SK-N-SH (cell line): Measurements from ENCODE around the gene GGT7. TPM values are rescaled to one million over a fixed set of nuclear protein-coding genes. Genes with fewer than 3 reads are reported as not detected.

Experiments used
- CTCF ChIA-PET: fragments of 300-600, 350-600 bp; formaldehyde crosslinking; extraction: SDS; loops from one replicate; lab custom pipeline; 2021; lab: Yijun Ruan, JAX
- POLR2A ChIA-PET: fragments of 350-600 bp; sonication (Branson Sonifier 250); formaldehyde crosslinking; extraction: SDS; loops from one replicate; lab custom pipeline; 2020; ENCODE audit warnings: antibody characterized with exemption, inconsistent platforms; lab: Yijun Ruan, JAX
- DNase-seq: peaks from one replicate; pipeline ENCODE4 v3.0.0; 2012
- H2AFZ ChIP-seq: fragments of 200-600 bp; sonication (generic); 2 replicates; pipeline ENCODE4 v1.8.1; 2016; ENCODE audit warnings: antibody characterized with exemption, mild to moderate bottlenecking, low read depth
- H3F3A ChIP-seq: fragments of 200-600 bp; sonication (generic); replicated peaks from 2 replicates; pipeline ENCODE3; 2016; ENCODE audit warnings: antibody characterized with exemption, mild to moderate bottlenecking; ENCODE audit not compliant: insufficient read depth
- H3K27ac ChIP-seq, 2 experiments: fragments of 200-500 bp in 1 of 2; fragments of 200-600 bp in 1 of 2; sonication (Bioruptor generic) in 1 of 2; sonication (generic), shearing (Covaris generic) in 1 of 2; 2 replicates each; pipeline versions ENCODE4 v1.5.1 to v1.6.1; 2014 to 2016; ENCODE audit warnings: low read depth in 2 of 2, inconsistent platforms in 1 of 2, low read length in 1 of 2, mild to moderate bottlenecking in 1 of 2, mixed read lengths in 1 of 2
- H3K27me3 ChIP-seq: fragments of 200-600 bp; sonication (generic), shearing (Covaris generic); 2 replicates; pipeline ENCODE4 v1.6.1; 2016; ENCODE audit warnings: mixed run types; ENCODE audit not compliant: insufficient read depth
- H3K36me3 ChIP-seq, 2 experiments: fragments of 200-500 bp in 1 of 2; fragments of 200-600 bp in 1 of 2; sonication (Bioruptor generic) in 1 of 2; sonication (generic) in 1 of 2; replicated peaks in 1 of 2; 2 replicates each; pipeline versions ENCODE3 to v1.5.1; 2014 to 2016; ENCODE audit warnings: low read length in 1 of 2, mild to moderate bottlenecking in 1 of 2; ENCODE audit not compliant: insufficient read depth in 2 of 2, control insufficient read depth in 1 of 2
- H3K4me1 ChIP-seq, 2 experiments: fragments of 200-500 bp in 1 of 2; fragments of 200-600 bp in 1 of 2; sonication (Bioruptor generic) in 1 of 2; sonication (generic), shearing (Covaris generic) in 1 of 2; 2 replicates each; pipeline versions ENCODE4 v1.5.1 to v1.6.1; 2014 to 2016; ENCODE audit warnings: low read depth in 1 of 2, low read length in 1 of 2, mixed run types in 1 of 2; ENCODE audit not compliant: insufficient read depth in 2 of 2, control insufficient read depth in 1 of 2
- H3K4me2 ChIP-seq: fragments of 200-600 bp; sonication (generic), shearing (Covaris generic); 2 replicates; pipeline ENCODE4 v1.6.1; 2017; ENCODE audit warnings: mixed run types
- H3K4me3 ChIP-seq, 2 experiments: fragments of 200-500 bp in 1 of 2; fragments of 200-600 bp in 1 of 2; sonication (Bioruptor generic) in 1 of 2; sonication (generic), shearing (Covaris generic) in 1 of 2; 2 replicates each; pipeline versions ENCODE4 v1.5.1 to v1.8.1; 2014 to 2016; ENCODE audit warnings: low read depth in 2 of 2, inconsistent platforms in 1 of 2, low read length in 1 of 2, mild to moderate bottlenecking in 1 of 2, mixed read lengths in 1 of 2, moderate library complexity in 1 of 2
- H3K79me2 ChIP-seq: fragments of 200-600 bp; sonication (generic); 2 replicates; pipeline ENCODE4 v1.8.1; 2017; ENCODE audit warnings: mild to moderate bottlenecking; ENCODE audit not compliant: insufficient read depth
- H3K9ac ChIP-seq: fragments of 200-600 bp; sonication (generic); 2 replicates; pipeline ENCODE4 v1.6.1; 2017; ENCODE audit warnings: mixed run types
- H3K9me2 ChIP-seq: fragments of 200-600 bp; sonication (generic); 2 replicates; pipeline ENCODE4 v1.6.1; 2017; ENCODE audit warnings: mixed run types
- H3K9me3 ChIP-seq: fragments of 200-600 bp; sonication (generic); 2 replicates; pipeline ENCODE4 v1.6.1; 2017; ENCODE audit warnings: mixed run types, mild to moderate bottlenecking, moderate library complexity
- H4K20me1 ChIP-seq: fragments of 200-600 bp; sonication (generic); 2 replicates; pipeline ENCODE4 v1.6.1; 2017; ENCODE audit warnings: mild to moderate bottlenecking, mixed run types; ENCODE audit not compliant: insufficient read depth
- CTCF ChIP-seq: fragments of 200-600 bp; sonication (generic); IDR thresholded peaks from 2 replicates; pipeline ENCODE4 v1.6.1; 2017; ENCODE audit warnings: antibody characterized with exemption, mild to moderate bottlenecking, moderate library complexity
- EP300 ChIP-seq, 2 experiments: IDR thresholded peaks; 2 replicates each; pipeline versions ENCODE4 v1.4.0 to v1.6.1; 2012; ENCODE audit warnings: borderline replicate concordance in 1 of 2, low read depth in 1 of 2, low read length in 1 of 2
- EZH2phosphoT487 ChIP-seq: fragments of 200-600 bp; sonication (generic); IDR thresholded peaks from 2 replicates; pipeline ENCODE4 v1.6.1; 2017; ENCODE audit warnings: low read depth, mixed run types, mild to moderate bottlenecking, antibody characterized with exemption, moderate library complexity, borderline replicate concordance
- FOSL2 ChIP-seq: IDR thresholded peaks from 2 replicates; pipeline ENCODE4 v1.4.0; 2012; ENCODE audit warnings: low read depth, mild to moderate bottlenecking, moderate library complexity, borderline replicate concordance
- FOXJ3 ChIP-seq: sonication (generic); formaldehyde crosslinking; IDR thresholded peaks from 2 replicates; pipeline ENCODE4 v1.5.1; 2020; ENCODE audit warnings: mild to moderate bottlenecking, missing genetic modification reagents
- JUND ChIP-seq: IDR thresholded peaks from 2 replicates; pipeline ENCODE4 v1.4.0; 2012
- RAD21 ChIP-seq: IDR thresholded peaks from 2 replicates; pipeline ENCODE4 v1.6.1; 2012; ENCODE audit warnings: mild to moderate bottlenecking, low read length
- REST ChIP-seq: IDR thresholded peaks from 2 replicates; pipeline ENCODE4 v1.6.1; 2012; ENCODE audit warnings: mild to moderate bottlenecking, low read depth, low read length, moderate library complexity
- RFX5 ChIP-seq: IDR thresholded peaks from 2 replicates; pipeline ENCODE4 v1.6.1; 2012; ENCODE audit warnings: mild to moderate bottlenecking, improper control_type of control experiment, low read length
- RXRA ChIP-seq: IDR thresholded peaks from 2 replicates; pipeline ENCODE4 v1.4.0; 2012; ENCODE audit warnings: low read depth, mild to moderate bottlenecking, borderline replicate concordance
- SIN3A ChIP-seq: IDR thresholded peaks from 2 replicates; pipeline ENCODE4 v1.6.1; 2012; ENCODE audit warnings: low read depth, mild to moderate bottlenecking, low read length, moderate library complexity, borderline replicate concordance
- SMC3 ChIP-seq: IDR thresholded peaks from 2 replicates; pipeline ENCODE4 v1.6.1; 2012; ENCODE audit warnings: low read depth, low read length, improper control_type of control experiment
- TCF12 ChIP-seq: IDR thresholded peaks from 2 replicates; pipeline ENCODE4 v1.4.0; 2012
- YY1 ChIP-seq: IDR thresholded peaks from 2 replicates; pipeline ENCODE4 v1.4.0; 2012; ENCODE audit warnings: low read depth, mild to moderate bottlenecking
- WGBS: methylation state at CpG from one replicate; pipeline ENCODE4 v1.1.6; 2017; ENCODE audit warnings: low lambda C conversion rate; 5-methylcytosine and 5-hydroxymethylcytosine counted together
- polyA plus RNA-seq, 3 experiments: library from polyadenylated mRNA; depleted of rRNA; stranded (reverse); fragments of >200 nt; gene quantifications; 2 replicates each; pipeline ENCODE4 v1.2.3, GENCODE V29; 2012
- TF ChIP-seq, protein P1 (sequence below): IDR thresholded peaks from 2 replicates; pipeline ENCODE4 v1.4.0; 2012; ENCODE audit warnings: low read depth, borderline replicate concordance
- TF ChIP-seq, protein P2 (sequence below): fragments of 150-350 bp; IDR thresholded peaks from 2 replicates; pipeline ENCODE4 v1.6.1; 2016; ENCODE audit warnings: mild to moderate bottlenecking, low read depth, low read length

Gene GGT7
- polyA plus RNA-seq, 1 of the 3 experiments (the other 2 are of a cell fraction) = 22.5 TPM

- DNase-seq = peak; percentile 77
- no peak overlapping the region for H2AFZ ChIP-seq
- H3K9me2 ChIP-seq = no peaks in the 10 kb centered on the region
- no peak overlapping the region for H3K9ac ChIP-seq
- H3K27me3 ChIP-seq = no peaks in the 10 kb centered on the region
- H3K27ac ChIP-seq = no peak overlapping the region
- 2% methylated on average over 2 of the region's 2 CpGs for WGBS
- H3K4me2 ChIP-seq = no peak overlapping the region
- H3K36me3 ChIP-seq = no peaks in the 10 kb centered on the region
- no peaks in the 10 kb centered on the region for H3K9me3 ChIP-seq
- H3F3A ChIP-seq = peaks cover 7% of the 10 kb centered on the region
- TF ChIP-seq SMC3 (peak; percentile 97), JUND (no peak), CTCF (peak; percentile 89), RAD21 (peak; percentile 98), SIN3A (no peak), RFX5 (no peak), RXRA (no peak)
- TF ChIP-seq, all 33 proteins: peak for 3
- POLR2A ChIA-PET = interaction anchor here (0.9 kb wide), 1 partner anchor 81 kb away, joined by 4 read pairs; the partner anchor contains the start of genes GSS and MYH7B
- Histone ChIP-seq H3K4me1 (peaks cover 0 to 25% of the 10 kb centered on the region in 2 experiments; a peak in 2 of 4 replicates), H3K4me3 (no peak overlapping the region), H3K79me2 (peaks cover 11% of the 10 kb centered on the region; the same call in 1 of the 2 replicates), H4K20me1 (no peaks in the 10 kb centered on the region)
- CTCF ChIA-PET = interaction anchor here (0.5 to 6.1 kb wide), 45 partner anchors 9 to 342 kb away, joined by 3 to 61 read pairs (median 4); partner anchors contain the start of genes EDEM2, GSS, MYH7B and TRPC4AP
Observed at GRCh38 chr20:34874094-34874654, 1.5 kb upstream of the GGT7 start.

GRCh38 chr20:34873583-34874093 is 982 bp upstream of the GGT7 start:
- Histone ChIP-seq H3F3A (peaks cover 7% of the 10 kb centered on the region), H3K36me3 (no peaks in the 10 kb centered on the region), H3K27me3 (no peaks in the 10 kb centered on the region), H3K4me1 (peaks cover 0 to 25% of the 10 kb centered on the region in 2 experiments; a peak in 2 of 4 replicates), H3K9ac (no peak overlapping the region), H3K4me2 (peak overlapping the region; percentile 88), H4K20me1 (no peaks in the 10 kb centered on the region), H3K27ac (no peak overlapping the region), H3K9me3 (no peaks in the 10 kb centered on the region), H3K9me2 (no peaks in the 10 kb centered on the region), H2AFZ (peak overlapping the region; percentile 95; the same call in 1 of the 2 replicates), H3K79me2 (peaks cover 9% of the 10 kb centered on the region; the same call in 1 of the 2 replicates), H3K4me3 (no peak overlapping the region; a peak in 1 of 4 replicates)
- WGBS = 58% methylated on average over 3 of the region's 3 CpGs
- ChIA-PET CTCF (interaction anchor here (0.5 to 6.1 kb wide), 43 partner anchors 8 to 334 kb away, joined by 3 to 61 read pairs (median 4); partner anchors contain the start of genes EDEM2, GSS and MYH7B), POLR2A (interaction anchor here (0.9 to 1.1 kb wide), 2 partner anchors 82 kb away, joined by 4 to 8 read pairs; partner anchors contain the start of genes GSS and MYH7B)
- DNase-seq = no peak
- TF ChIP-seq FOSL2 (no peak), SMC3 (no peak), YY1 (no peak), RAD21 (no peak), EZH2phosphoT487 (no peak), FOXJ3 (CRISPR knock-in tag) (no peak), TCF12 (no peak), EP300 (IDR thresholded peaks at IDR 0.05; ENCODE audit: borderline replicate concordance in 1 of 2, low read depth in 1 of 2, low read length in 1 of 2) (no peak), RXRA (no peak), REST (no peak)
- TF ChIP-seq, protein P1, sequence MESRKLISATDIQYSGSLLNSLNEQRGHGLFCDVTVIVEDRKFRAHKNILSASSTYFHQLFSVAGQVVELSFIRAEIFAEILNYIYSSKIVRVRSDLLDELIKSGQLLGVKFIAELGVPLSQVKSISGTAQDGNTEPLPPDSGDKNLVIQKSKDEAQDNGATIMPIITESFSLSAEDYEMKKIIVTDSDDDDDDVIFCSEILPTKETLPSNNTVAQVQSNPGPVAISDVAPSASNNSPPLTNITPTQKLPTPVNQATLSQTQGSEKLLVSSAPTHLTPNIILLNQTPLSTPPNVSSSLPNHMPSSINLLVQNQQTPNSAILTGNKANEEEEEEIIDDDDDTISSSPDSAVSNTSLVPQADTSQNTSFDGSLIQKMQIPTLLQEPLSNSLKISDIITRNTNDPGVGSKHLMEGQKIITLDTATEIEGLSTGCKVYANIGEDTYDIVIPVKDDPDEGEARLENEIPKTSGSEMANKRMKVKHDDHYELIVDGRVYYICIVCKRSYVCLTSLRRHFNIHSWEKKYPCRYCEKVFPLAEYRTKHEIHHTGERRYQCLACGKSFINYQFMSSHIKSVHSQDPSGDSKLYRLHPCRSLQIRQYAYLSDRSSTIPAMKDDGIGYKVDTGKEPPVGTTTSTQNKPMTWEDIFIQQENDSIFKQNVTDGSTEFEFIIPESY = no peak
- TF ChIP-seq, protein P2, sequence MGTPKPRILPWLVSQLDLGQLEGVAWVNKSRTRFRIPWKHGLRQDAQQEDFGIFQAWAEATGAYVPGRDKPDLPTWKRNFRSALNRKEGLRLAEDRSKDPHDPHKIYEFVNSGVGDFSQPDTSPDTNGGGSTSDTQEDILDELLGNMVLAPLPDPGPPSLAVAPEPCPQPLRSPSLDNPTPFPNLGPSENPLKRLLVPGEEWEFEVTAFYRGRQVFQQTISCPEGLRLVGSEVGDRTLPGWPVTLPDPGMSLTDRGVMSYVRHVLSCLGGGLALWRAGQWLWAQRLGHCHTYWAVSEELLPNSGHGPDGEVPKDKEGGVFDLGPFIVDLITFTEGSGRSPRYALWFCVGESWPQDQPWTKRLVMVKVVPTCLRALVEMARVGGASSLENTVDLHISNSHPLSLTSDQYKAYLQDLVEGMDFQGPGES = no peak
